ENCODE data around the gene HRH3.

The HRH3 gene

DNA sequence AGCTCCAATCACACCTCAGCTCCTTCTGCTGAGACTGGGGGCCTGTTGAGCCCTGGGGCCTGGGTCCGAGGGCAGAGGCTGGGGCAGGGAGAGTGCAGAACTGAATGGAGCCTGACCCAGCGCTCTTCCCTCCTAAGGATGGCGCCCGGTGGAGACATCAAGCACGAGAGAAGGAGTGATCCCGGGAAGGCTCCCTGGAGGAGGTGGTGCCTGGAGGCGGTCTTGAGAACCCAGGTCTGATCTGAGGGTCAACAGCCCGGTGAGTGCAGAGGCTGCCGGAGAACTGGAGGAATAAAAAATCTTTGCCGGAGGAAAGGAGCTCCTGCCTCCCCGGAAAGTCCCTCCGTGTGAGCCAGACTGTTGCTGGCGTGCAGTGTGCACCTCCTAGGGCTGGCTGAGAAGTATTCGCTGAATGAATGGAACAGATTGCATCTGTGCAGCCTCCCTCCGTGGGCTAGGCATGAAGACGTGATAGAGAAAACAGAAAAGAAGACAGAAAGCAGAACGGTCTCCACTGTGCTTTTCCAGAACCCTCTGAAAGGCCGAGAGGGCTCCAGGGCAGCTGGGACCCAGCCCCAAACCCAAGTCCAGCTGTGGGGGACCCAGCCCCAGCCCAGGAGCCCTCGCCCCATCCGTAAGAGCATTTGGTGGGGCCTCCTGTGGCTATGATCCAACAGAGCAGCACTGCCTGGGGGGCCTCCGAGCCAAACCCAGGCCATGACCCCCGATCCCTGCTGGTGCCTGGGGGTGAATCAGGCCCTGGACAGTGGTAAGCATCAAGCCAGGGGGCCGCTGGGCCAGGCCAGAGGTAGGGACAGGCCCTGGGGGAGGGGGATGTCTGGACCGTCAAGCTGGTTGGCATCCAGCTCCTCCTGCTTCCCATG, 6.9 kb upstream of the HRH3 start:
- Histone ChIP-seq H3K79me2 (ENCODE audit: insufficient read depth, low read length) (no peaks in the 10 kb centered on the region), H3K9me2 (replicated peaks; ENCODE audit: insufficient read depth, low read length) (no peaks in the 10 kb centered on the region), H4K20me1 (ENCODE audit: low read depth, low read length) (no peaks in the 10 kb centered on the region), H3K27ac (ENCODE audit: low read depth, low read length) (no peak overlapping the region), H3K9ac (ENCODE audit: low read length) (no peak overlapping the region), H3K27me3 (ENCODE audit: low read length) (no peaks in the 10 kb centered on the region), H3K36me3 (ENCODE audit: low read length) (no peaks in the 10 kb centered on the region), H3F3A (ENCODE audit: insufficient read depth) (no peaks in the 10 kb centered on the region), H2AFZ (ENCODE audit: low read depth, low read length, severe bottlenecking) (no peak overlapping the region), H3K4me3 (ENCODE audit: insufficient read depth, low read length, poor library complexity, severe bottlenecking) (no peak overlapping the region), H3K9me3 (ENCODE audit: insufficient read depth, low read length) (no peaks in the 10 kb centered on the region), H3K4me2 (ENCODE audit: low read depth, low read length, poor library complexity, severe bottlenecking) (no peak overlapping the region)
- TF ChIP-seq, protein P1, sequence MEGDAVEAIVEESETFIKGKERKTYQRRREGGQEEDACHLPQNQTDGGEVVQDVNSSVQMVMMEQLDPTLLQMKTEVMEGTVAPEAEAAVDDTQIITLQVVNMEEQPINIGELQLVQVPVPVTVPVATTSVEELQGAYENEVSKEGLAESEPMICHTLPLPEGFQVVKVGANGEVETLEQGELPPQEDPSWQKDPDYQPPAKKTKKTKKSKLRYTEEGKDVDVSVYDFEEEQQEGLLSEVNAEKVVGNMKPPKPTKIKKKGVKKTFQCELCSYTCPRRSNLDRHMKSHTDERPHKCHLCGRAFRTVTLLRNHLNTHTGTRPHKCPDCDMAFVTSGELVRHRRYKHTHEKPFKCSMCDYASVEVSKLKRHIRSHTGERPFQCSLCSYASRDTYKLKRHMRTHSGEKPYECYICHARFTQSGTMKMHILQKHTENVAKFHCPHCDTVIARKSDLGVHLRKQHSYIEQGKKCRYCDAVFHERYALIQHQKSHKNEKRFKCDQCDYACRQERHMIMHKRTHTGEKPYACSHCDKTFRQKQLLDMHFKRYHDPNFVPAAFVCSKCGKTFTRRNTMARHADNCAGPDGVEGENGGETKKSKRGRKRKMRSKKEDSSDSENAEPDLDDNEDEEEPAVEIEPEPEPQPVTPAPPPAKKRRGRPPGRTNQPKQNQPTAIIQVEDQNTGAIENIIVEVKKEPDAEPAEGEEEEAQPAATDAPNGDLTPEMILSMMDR (IDR thresholded peaks at IDR 0.05; ENCODE audit: insufficient read depth, low read length, poor library complexity, severe bottlenecking), result no peak
- no peak for TF ChIP-seq EZH2phosphoT487 (conservative IDR thresholded peaks at IDR 0.05; ENCODE audit: low read length)

DNA sequence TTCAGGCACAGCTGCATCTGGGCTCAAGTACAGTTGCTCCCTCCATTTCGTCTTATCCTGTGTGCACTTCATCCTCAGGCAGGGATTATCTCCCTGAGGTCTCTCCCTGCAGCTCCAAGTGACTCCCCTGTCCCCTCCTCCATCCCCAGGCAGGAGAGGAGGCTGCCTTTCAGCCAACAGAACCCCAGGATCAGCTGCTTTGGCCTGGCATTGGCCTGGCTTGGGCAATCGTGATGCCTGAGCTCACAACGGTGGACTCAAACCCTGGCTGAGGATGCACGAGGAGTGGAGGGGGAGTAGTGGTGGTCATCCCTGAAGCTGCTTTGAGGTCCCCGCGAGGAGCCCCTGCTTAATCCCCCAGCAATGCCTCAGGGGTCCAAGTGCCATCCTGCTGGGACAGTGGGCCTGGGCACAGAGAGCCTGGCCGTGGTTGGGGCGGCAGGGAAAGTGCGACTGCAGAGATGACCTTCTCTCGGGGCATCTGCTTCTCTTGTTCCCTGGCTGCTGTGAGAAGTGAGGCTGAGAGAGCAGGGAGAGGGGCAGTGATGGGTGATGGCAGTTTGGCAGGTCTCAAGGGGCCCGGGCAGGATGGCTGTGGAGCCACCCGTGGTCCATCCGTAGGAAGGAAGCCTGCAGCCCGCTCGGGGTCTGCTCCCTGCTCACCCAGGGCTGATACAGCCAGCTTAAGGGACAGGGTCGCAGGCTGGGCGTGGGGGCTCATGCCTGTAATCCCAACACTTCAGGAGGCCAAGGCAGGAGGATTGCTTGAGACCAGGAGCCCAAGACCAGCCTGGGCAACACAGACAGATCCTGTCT, 6.0 kb upstream of the HRH3 start:
- Histone ChIP-seq H3K4me2 (ENCODE audit: low read depth, low read length, poor library complexity, severe bottlenecking) (no peak overlapping the region), H4K20me1 (ENCODE audit: low read depth, low read length) (no peaks in the 10 kb centered on the region), H3K27me3 (ENCODE audit: low read length) (no peaks in the 10 kb centered on the region), H3K9ac (ENCODE audit: low read length) (no peak overlapping the region), H3K79me2 (ENCODE audit: insufficient read depth, low read length) (no peaks in the 10 kb centered on the region), H3K9me3 (ENCODE audit: insufficient read depth, low read length) (no peaks in the 10 kb centered on the region), H3F3A (ENCODE audit: insufficient read depth) (no peaks in the 10 kb centered on the region), H3K27ac (ENCODE audit: low read depth, low read length) (no peak overlapping the region), H3K36me3 (ENCODE audit: low read length) (no peaks in the 10 kb centered on the region), H3K9me2 (replicated peaks; ENCODE audit: insufficient read depth, low read length) (no peaks in the 10 kb centered on the region), H2AFZ (ENCODE audit: low read depth, low read length, severe bottlenecking) (no peak overlapping the region), H3K4me3 (ENCODE audit: insufficient read depth, low read length, poor library complexity, severe bottlenecking) (no peak overlapping the region)
- TF ChIP-seq, protein P1 (IDR thresholded peaks at IDR 0.05; ENCODE audit: insufficient read depth, low read length, poor library complexity, severe bottlenecking), result no peak
- TF ChIP-seq EZH2phosphoT487 (conservative IDR thresholded peaks at IDR 0.05; ENCODE audit: low read length), result no peak

DNA sequence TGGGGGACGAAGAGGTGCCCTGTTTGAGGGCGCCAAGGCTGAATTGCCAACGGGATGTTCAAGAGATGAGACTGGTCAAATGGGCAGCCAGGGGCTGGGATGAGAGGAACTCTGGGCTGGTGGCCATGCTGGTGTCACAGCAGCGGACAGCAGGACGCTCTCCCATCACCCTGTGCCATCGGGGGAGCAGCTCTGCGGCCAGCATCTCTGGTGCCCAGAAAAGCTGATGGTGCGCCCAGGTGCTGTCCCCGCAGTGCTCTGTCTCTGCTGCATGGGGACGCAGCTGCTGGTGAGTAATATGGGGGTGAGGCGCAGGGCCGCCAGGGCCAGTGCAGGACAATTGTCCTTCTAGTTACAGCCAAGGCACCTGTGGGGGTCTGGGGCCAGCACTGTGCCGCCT, 4.9 kb upstream of the HRH3 start:
- Histone ChIP-seq H2AFZ (ENCODE audit: low read depth, low read length, severe bottlenecking) (no peak overlapping the region), H3K4me2 (ENCODE audit: low read depth, low read length, poor library complexity, severe bottlenecking) (no peak overlapping the region), H3K9me3 (ENCODE audit: insufficient read depth, low read length) (no peaks in the 10 kb centered on the region), H3K4me3 (ENCODE audit: insufficient read depth, low read length, poor library complexity, severe bottlenecking) (no peak overlapping the region), H3K9me2 (replicated peaks; ENCODE audit: insufficient read depth, low read length) (no peaks in the 10 kb centered on the region), H3F3A (ENCODE audit: insufficient read depth) (no peaks in the 10 kb centered on the region), H3K36me3 (ENCODE audit: low read length) (no peaks in the 10 kb centered on the region), H3K9ac (ENCODE audit: low read length) (no peak overlapping the region), H3K27me3 (ENCODE audit: low read length) (no peaks in the 10 kb centered on the region), H3K27ac (ENCODE audit: low read depth, low read length) (no peak overlapping the region), H4K20me1 (ENCODE audit: low read depth, low read length) (no peaks in the 10 kb centered on the region), H3K79me2 (ENCODE audit: insufficient read depth, low read length) (no peaks in the 10 kb centered on the region)
- TF ChIP-seq EZH2phosphoT487 (conservative IDR thresholded peaks at IDR 0.05; ENCODE audit: low read length), result no peak
- TF ChIP-seq, protein P1 (IDR thresholded peaks at IDR 0.05; ENCODE audit: insufficient read depth, low read length, poor library complexity, severe bottlenecking), result no peak

All from SU-DHL-6 (cell line).